IMR-90 (cell line): ENCODE results near the gene NAMPT. TPM values are rescaled to one million over a fixed set of nuclear protein-coding genes. Genes with fewer than 3 reads are reported as not detected.

ENCODE experiments used
- ATAC-seq: fragments of 200-7000 bp; cut with Tn5 transposase; 2 replicates; pipeline ENCODE4 v1.9.1; 2020; ENCODE audit warnings: low read depth, mild to moderate bottlenecking, moderate library complexity
- BruUV-seq: library from RNA; stranded (reverse); fragments of 400-500 nt; replicated peaks from 2 replicates; lab custom pipeline; 2021; lab: Mats Ljungman, UMichigan
- CTCF ChIA-PET: fragments of 300-600 bp; formaldehyde crosslinking; extraction: SDS; loops from one replicate; lab custom pipeline; 2021; ENCODE audit warnings: antibody characterized with exemption; lab: Yijun Ruan, JAX
- POLR2A ChIA-PET: fragments of 300-600 bp; sonication (Branson Sonifier 250); formaldehyde crosslinking; loops from one replicate; lab custom pipeline; 2022; ENCODE audit warnings: antibody characterized with exemption; ENCODE audit not compliant: unreplicated experiment; lab: Charles Lee
- DNase-seq: peaks from one replicate; pipeline ENCODE4 v3.0.0; 2013
- H2AFZ ChIP-seq: replicated peaks from 2 replicates; pipeline ENCODE3; 2013; ENCODE audit warnings: low read length, mild to moderate bottlenecking; ENCODE audit not compliant: poor library complexity
- H2AK5ac ChIP-seq: 2 replicates; pipeline ENCODE4 v1.6.1; 2013; ENCODE audit warnings: low read depth, low read length, inconsistent platforms
- H2AK9ac ChIP-seq: replicated peaks from 2 replicates; pipeline ENCODE3; 2013; ENCODE audit warnings: mild to moderate bottlenecking, low read depth, low read length, moderate library complexity; ENCODE audit not compliant: poor library complexity
- H2BK120ac ChIP-seq: 2 replicates; pipeline ENCODE4 v1.6.1; 2013; ENCODE audit warnings: low read depth, low read length, inconsistent platforms
- H2BK15ac ChIP-seq: 3 replicates; pipeline ENCODE4 v1.6.1; 2013; ENCODE audit warnings: low read depth, low read length, inconsistent platforms
- H2BK20ac ChIP-seq: 2 replicates; pipeline ENCODE4 v1.6.1; 2013; ENCODE audit warnings: low read depth, mild to moderate bottlenecking, inconsistent platforms, low read length, moderate library complexity
- H2BK5ac ChIP-seq: 2 replicates; pipeline ENCODE4 v1.6.1; 2013; ENCODE audit warnings: mild to moderate bottlenecking, low read depth, low read length, inconsistent platforms; ENCODE audit not compliant: poor library complexity, severe bottlenecking
- H3K14ac ChIP-seq: replicated peaks from 2 replicates; pipeline ENCODE4 v1.6.1; 2013; ENCODE audit warnings: low read depth, low read length, inconsistent platforms
- H3K18ac ChIP-seq: 2 replicates; pipeline ENCODE4 v1.6.1; 2013; ENCODE audit warnings: low read depth, low read length, control low read depth
- H3K23ac ChIP-seq: 2 replicates; pipeline ENCODE4 v1.6.1; 2013; ENCODE audit warnings: low read depth, low read length, inconsistent platforms
- H3K27ac ChIP-seq: 2 replicates; pipeline ENCODE4 v1.5.1; 2013; ENCODE audit warnings: mild to moderate bottlenecking, control low read depth, low read length; ENCODE audit not compliant: insufficient read depth
- H3K27me3 ChIP-seq: 2 replicates; pipeline ENCODE4 v1.6.1; 2013; ENCODE audit warnings: low read length; ENCODE audit not compliant: control insufficient read depth, insufficient read depth
- H3K36me3 ChIP-seq: 2 replicates; pipeline ENCODE4 v1.6.1; 2013; ENCODE audit warnings: low read length, mixed read lengths; ENCODE audit not compliant: control insufficient read depth, insufficient read depth
- H3K4ac ChIP-seq: 2 replicates; pipeline ENCODE4 v1.6.1; 2013; ENCODE audit warnings: low read depth, low read length, inconsistent platforms
- H3K4me1 ChIP-seq: 2 replicates; pipeline ENCODE4 v1.6.1; 2013; ENCODE audit warnings: low read length, mixed read lengths; ENCODE audit not compliant: control insufficient read depth, insufficient read depth
- H3K4me2 ChIP-seq: 2 replicates; pipeline ENCODE4 v1.6.1; 2013; ENCODE audit warnings: low read depth, mild to moderate bottlenecking, control low read depth, low read length, moderate library complexity
- H3K4me3 ChIP-seq: 2 replicates; pipeline ENCODE4 v1.5.1; 2013; ENCODE audit warnings: low read depth, mild to moderate bottlenecking, control low read depth, low read length, moderate library complexity; ENCODE audit not compliant: insufficient read depth
- H3K56ac ChIP-seq: 2 replicates; pipeline ENCODE4 v1.6.1; 2013; ENCODE audit warnings: low read length, inconsistent platforms; ENCODE audit not compliant: insufficient read depth; ENCODE audit errors: extremely low read depth
- H3K79me1 ChIP-seq, 2 experiments: 2 replicates each; pipeline ENCODE4 v1.6.1; 2013; ENCODE audit warnings: low read length in 2 of 2, inconsistent platforms in 1 of 2, low read depth in 1 of 2
- H3K9ac ChIP-seq: 2 replicates; pipeline ENCODE4 v1.6.1; 2013; ENCODE audit warnings: low read depth, low read length, control low read depth
- H3K9me1 ChIP-seq: 2 replicates; pipeline ENCODE4 v1.6.1; 2013; ENCODE audit warnings: low read length, inconsistent platforms; ENCODE audit not compliant: insufficient read depth
- H3K9me3 ChIP-seq: 2 replicates; pipeline ENCODE4 v1.6.1; 2013; ENCODE audit warnings: low read length; ENCODE audit not compliant: control insufficient read depth, insufficient read depth
- H4K20me1 ChIP-seq: 2 replicates; pipeline ENCODE4 v1.6.1; 2013; ENCODE audit warnings: low read length, inconsistent platforms; ENCODE audit not compliant: insufficient read depth
- H4K5ac ChIP-seq: 2 replicates; pipeline ENCODE4 v1.6.1; 2013; ENCODE audit warnings: mild to moderate bottlenecking, low read depth, low read length, control low read depth
- H4K8ac ChIP-seq, 2 experiments: 2 replicates each; pipeline ENCODE4 v1.6.1; 2013; ENCODE audit warnings: low read depth in 2 of 2, low read length in 2 of 2, control low read depth in 1 of 2, inconsistent platforms in 1 of 2
- H4K91ac ChIP-seq: 2 replicates; pipeline ENCODE4 v1.6.1; 2013; ENCODE audit warnings: low read depth, low read length, inconsistent platforms; ENCODE audit not compliant: insufficient read depth
- BHLHE40 ChIP-seq: fragments of 150-350 bp; IDR thresholded peaks from 2 replicates; pipeline ENCODE4 v1.6.1; 2016; ENCODE audit warnings: mild to moderate bottlenecking, low read depth, low read length
- CEBPB ChIP-seq: IDR thresholded peaks from 2 replicates; pipeline ENCODE4 v1.6.1; 2012; ENCODE audit warnings: low read depth, low read length, improper control_type of control experiment
- CHD1 ChIP-seq: IDR thresholded peaks from 2 replicates; pipeline ENCODE4 v1.6.1; 2012; ENCODE audit warnings: low read depth, low read length, improper control_type of control experiment
- FOS ChIP-seq: fragments of 150-350 bp; IDR thresholded peaks from 2 replicates; pipeline ENCODE4 v1.6.1; 2016; ENCODE audit warnings: low read depth, low read length
- MAFK ChIP-seq: IDR thresholded peaks from 2 replicates; pipeline ENCODE4 v1.6.1; 2012; ENCODE audit warnings: low read depth, low read length, improper control_type of control experiment
- MAZ ChIP-seq: IDR thresholded peaks from 2 replicates; pipeline ENCODE4 v1.6.1; 2012; ENCODE audit warnings: low read depth, mild to moderate bottlenecking, low read length, improper control_type of control experiment, moderate library complexity, borderline replicate concordance
- MXI1 ChIP-seq: IDR thresholded peaks from 2 replicates; pipeline ENCODE4 v1.6.1; 2012; ENCODE audit warnings: low read depth, mild to moderate bottlenecking, low read length, moderate library complexity, borderline replicate concordance
- NFE2L2 ChIP-seq: fragments of 150-350 bp; IDR thresholded peaks from 2 replicates; pipeline ENCODE4 v1.6.1; 2016; ENCODE audit warnings: low read depth, mild to moderate bottlenecking, low read length
- POLR2A ChIP-seq: IDR thresholded peaks from 2 replicates; pipeline ENCODE4 v1.6.1; 2012; ENCODE audit warnings: mild to moderate bottlenecking, low read depth, low read length
- RAD21 ChIP-seq: IDR thresholded peaks from 2 replicates; pipeline ENCODE4 v1.6.1; 2012; ENCODE audit warnings: low read length, improper control_type of control experiment
- RFX5 ChIP-seq: IDR thresholded peaks from 2 replicates; pipeline ENCODE4 v1.8.0; 2012; ENCODE audit warnings: low read depth, mild to moderate bottlenecking, low read length, moderate library complexity
- dilution Hi-C: fragments of 300-500 bp; cut with HindIII; formaldehyde crosslinking; loops from one replicate; pipeline ENCODE4 v1.14.3; 2018; ENCODE audit warnings: low sequenced_read_pairs; ENCODE audit not compliant: unreplicated experiment
- in situ Hi-C: fragments of 300-500 bp; cut with MboI; formaldehyde crosslinking; loops from 3 replicates; pipeline ENCODE4 v1.14.3; 2019; ENCODE audit warnings: low sequenced_read_pairs, inconsistent platforms, mixed read lengths
- intact Hi-C: fragments of 100-400 bp; cut with micrococcal nuclease; formaldehyde crosslinking; loops from 2 replicates; pipeline ENCODE4 v1.10.0; 2022
- polyA plus RNA-seq, 3 experiments: library from polyadenylated mRNA; depleted of rRNA; stranded (reverse); fragments of >200 nt; gene quantifications; 2 replicates each; pipeline ENCODE4 v1.2.3, GENCODE V29; 2012; ENCODE audit warnings: low replicate concordance in 1 of 3
- total RNA-seq: library from RNA; depleted of rRNA; stranded (reverse); fragments of >200 nt; gene quantifications from 2 replicates; pipeline ENCODE4 v1.2.3, GENCODE V29; 2012
- TF ChIP-seq, protein P1 (sequence below): fragments of 150-350 bp; IDR thresholded peaks from 2 replicates; pipeline ENCODE4 v1.6.1; 2017; ENCODE audit warnings: mild to moderate bottlenecking, antibody characterized with exemption, low read length, low read depth
- TF ChIP-seq, protein P2 (sequence below): fragments of 150-350 bp; IDR thresholded peaks from 2 replicates; pipeline ENCODE4 v1.6.1; 2016; ENCODE audit warnings: low read depth, mild to moderate bottlenecking, low read length, moderate library complexity, borderline replicate concordance
- TF ChIP-seq, protein P3 (sequence below): conservative IDR thresholded peaks from 2 replicates; pipeline ENCODE4 v1.5.1; 2012; ENCODE audit warnings: mild to moderate bottlenecking, low read depth, low read length, improper control_type of control experiment

The NAMPT gene
- total and polyA plus RNA-seq, 2 of the 4 experiments (the other 2 are of a cell fraction), result 13.3 to 31.7 TPM

DNA sequence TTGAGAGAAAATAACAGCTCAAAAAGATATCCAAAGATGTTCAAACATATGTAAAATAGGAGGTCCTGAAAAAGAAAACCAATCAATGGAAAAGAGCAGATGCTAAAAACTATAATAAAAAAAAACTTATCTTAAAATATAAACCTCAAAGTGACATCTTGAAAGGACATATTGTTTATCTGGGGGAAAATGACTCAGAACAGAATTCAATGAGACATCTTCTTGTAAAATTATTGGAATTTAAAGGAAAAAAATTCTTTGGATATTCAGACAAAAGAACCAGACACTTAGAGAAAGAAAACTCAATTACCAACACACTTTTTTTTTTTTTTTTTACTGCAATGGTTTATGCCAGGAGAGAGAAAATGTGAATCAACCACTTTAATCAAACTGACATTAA lies 58.9 kb downstream of the NAMPT start:
- H2BK120ac ChIP-seq, result no peak overlapping the region
- H3K9ac ChIP-seq, result no peak overlapping the region
- H2AK5ac ChIP-seq, result no peak overlapping the region
- intact Hi-C loops, result no loop called here
- ATAC-seq, result no peak
- no peak overlapping the region for H2BK15ac ChIP-seq
- no peak overlapping the region for H3K14ac ChIP-seq
- H3K23ac ChIP-seq, result no peak overlapping the region
- H3K4ac ChIP-seq, result no peak overlapping the region
- no peaks in the 10 kb centered on the region for H3K9me3 ChIP-seq
- no peak overlapping the region for H3K56ac ChIP-seq
- H4K5ac ChIP-seq, result no peak overlapping the region
- no peak overlapping the region for H3K18ac ChIP-seq
- dilution Hi-C loops, result no loop called here
- no peak overlapping the region for H4K91ac ChIP-seq
- no peaks in the 10 kb centered on the region for H3K4me1 ChIP-seq
- H2BK5ac ChIP-seq, result no peak overlapping the region
- H3K79me1 ChIP-seq, result no peaks in the 10 kb centered on the region
- ChIA-PET CTCF (no interaction called here), POLR2A (no interaction called here)
- no peak overlapping the region for H2AFZ ChIP-seq
- no peak overlapping the region for H2BK20ac ChIP-seq
- H3K36me3 ChIP-seq, result no peaks in the 10 kb centered on the region
- no peak overlapping the region for H3K27ac ChIP-seq
- no peak overlapping the region for H4K8ac ChIP-seq
- DNase-seq, result peak; percentile 31
- H3K9me1 ChIP-seq, result no peaks in the 10 kb centered on the region
- H3K27me3 ChIP-seq, result no peaks in the 10 kb centered on the region
- BruUV-seq, result no TSS peak
- H4K20me1 ChIP-seq, result no peaks in the 10 kb centered on the region
- H3K4me3 ChIP-seq, result no peak overlapping the region
- no peak overlapping the region for H2AK9ac ChIP-seq
- TF ChIP-seq RFX5, result no peak
- no peak for TF ChIP-seq MAZ
- no peak for TF ChIP-seq NFE2L2
- no peak for TF ChIP-seq MXI1
- no peak for TF ChIP-seq CEBPB
- TF ChIP-seq BHLHE40, result no peak
- TF ChIP-seq MAFK, result no peak
- TF ChIP-seq CHD1, result no peak
- no peak for TF ChIP-seq POLR2A
- TF ChIP-seq, protein P1, sequence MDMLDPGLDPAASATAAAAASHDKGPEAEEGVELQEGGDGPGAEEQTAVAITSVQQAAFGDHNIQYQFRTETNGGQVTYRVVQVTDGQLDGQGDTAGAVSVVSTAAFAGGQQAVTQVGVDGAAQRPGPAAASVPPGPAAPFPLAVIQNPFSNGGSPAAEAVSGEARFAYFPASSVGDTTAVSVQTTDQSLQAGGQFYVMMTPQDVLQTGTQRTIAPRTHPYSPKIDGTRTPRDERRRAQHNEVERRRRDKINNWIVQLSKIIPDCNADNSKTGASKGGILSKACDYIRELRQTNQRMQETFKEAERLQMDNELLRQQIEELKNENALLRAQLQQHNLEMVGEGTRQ, result no peak
- TF ChIP-seq, protein P2, sequence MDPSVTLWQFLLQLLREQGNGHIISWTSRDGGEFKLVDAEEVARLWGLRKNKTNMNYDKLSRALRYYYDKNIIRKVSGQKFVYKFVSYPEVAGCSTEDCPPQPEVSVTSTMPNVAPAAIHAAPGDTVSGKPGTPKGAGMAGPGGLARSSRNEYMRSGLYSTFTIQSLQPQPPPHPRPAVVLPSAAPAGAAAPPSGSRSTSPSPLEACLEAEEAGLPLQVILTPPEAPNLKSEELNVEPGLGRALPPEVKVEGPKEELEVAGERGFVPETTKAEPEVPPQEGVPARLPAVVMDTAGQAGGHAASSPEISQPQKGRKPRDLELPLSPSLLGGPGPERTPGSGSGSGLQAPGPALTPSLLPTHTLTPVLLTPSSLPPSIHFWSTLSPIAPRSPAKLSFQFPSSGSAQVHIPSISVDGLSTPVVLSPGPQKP, result no peak
- TF ChIP-seq, protein P3, sequence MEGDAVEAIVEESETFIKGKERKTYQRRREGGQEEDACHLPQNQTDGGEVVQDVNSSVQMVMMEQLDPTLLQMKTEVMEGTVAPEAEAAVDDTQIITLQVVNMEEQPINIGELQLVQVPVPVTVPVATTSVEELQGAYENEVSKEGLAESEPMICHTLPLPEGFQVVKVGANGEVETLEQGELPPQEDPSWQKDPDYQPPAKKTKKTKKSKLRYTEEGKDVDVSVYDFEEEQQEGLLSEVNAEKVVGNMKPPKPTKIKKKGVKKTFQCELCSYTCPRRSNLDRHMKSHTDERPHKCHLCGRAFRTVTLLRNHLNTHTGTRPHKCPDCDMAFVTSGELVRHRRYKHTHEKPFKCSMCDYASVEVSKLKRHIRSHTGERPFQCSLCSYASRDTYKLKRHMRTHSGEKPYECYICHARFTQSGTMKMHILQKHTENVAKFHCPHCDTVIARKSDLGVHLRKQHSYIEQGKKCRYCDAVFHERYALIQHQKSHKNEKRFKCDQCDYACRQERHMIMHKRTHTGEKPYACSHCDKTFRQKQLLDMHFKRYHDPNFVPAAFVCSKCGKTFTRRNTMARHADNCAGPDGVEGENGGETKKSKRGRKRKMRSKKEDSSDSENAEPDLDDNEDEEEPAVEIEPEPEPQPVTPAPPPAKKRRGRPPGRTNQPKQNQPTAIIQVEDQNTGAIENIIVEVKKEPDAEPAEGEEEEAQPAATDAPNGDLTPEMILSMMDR, result no peak
- TF ChIP-seq FOS, result no peak
- no peak for TF ChIP-seq RAD21
- H3K4me2 ChIP-seq, result no peak overlapping the region
- in situ Hi-C loops, result no loop called here
